HUES64 (cell line): Measurements from ENCODE around the gene SLC25A42.
"Not testable (repeated sequence)": the region's sequence is repeated elsewhere in the genome, so short reads cannot be mapped to it uniquely, and the experiment has no call there.

Source experiments
- H3K27ac ChIP-seq: 2 replicates; pipeline ENCODE4 v1.7.0; 2013; ENCODE audit warnings: low read depth, low read length, inconsistent platforms
- H3K27me3 ChIP-seq: 2 replicates; pipeline ENCODE4 v1.6.1; 2013; ENCODE audit warnings: mild to moderate bottlenecking, low read length; ENCODE audit not compliant: insufficient read depth
- H3K36me3 ChIP-seq: 2 replicates; pipeline ENCODE4 v1.6.1; 2013; ENCODE audit warnings: mild to moderate bottlenecking, low read length; ENCODE audit not compliant: insufficient read depth
- H3K4me1 ChIP-seq: 2 replicates; pipeline ENCODE4 v1.6.1; 2013; ENCODE audit warnings: mild to moderate bottlenecking, low read length, moderate library complexity; ENCODE audit not compliant: insufficient read depth
- H3K4me3 ChIP-seq: 2 replicates; pipeline ENCODE4 v1.5.1; 2013; ENCODE audit warnings: mild to moderate bottlenecking, low read length, moderate library complexity
- H3K9ac ChIP-seq: 2 replicates; pipeline ENCODE4 v1.6.1; 2013; ENCODE audit warnings: mild to moderate bottlenecking, low read depth, low read length
- H3K9me3 ChIP-seq: 2 replicates; pipeline ENCODE4 v1.6.1; 2013; ENCODE audit warnings: low read depth, low read length; ENCODE audit not compliant: insufficient read depth
- WGBS: fragments of 150-250, 120-280 bp; methylation state at CpG from one replicate; pipeline ENCODE4 v1.1.7; 2013; ENCODE audit warnings: missing lambda C conversion rate; 5-methylcytosine and 5-hydroxymethylcytosine counted together

Gene SLC25A42

GRCh38 chr19:19123386-19123785, 59.6 kb downstream of the SLC25A42 start:
- Histone ChIP-seq H3K9ac (no peak overlapping the region), H3K9me3 (0 out of 2 replicates have a peak, but pooled peaks cover 6% of the 10 kb centered on the region), H3K27ac (no peak overlapping the region), H3K36me3 (peaks cover 25% of the 10 kb centered on the region), H3K27me3 (no peaks in the 10 kb centered on the region), H3K4me3 (no peak overlapping the region), H3K4me1 (0 out of 2 replicates have a peak, but pooled peaks cover 2% of the 10 kb centered on the region)

- H3K4me1 ChIP-seq = no peaks in the 10 kb centered on the region
- no peak overlapping the region for H3K4me3 ChIP-seq
- H3K36me3 ChIP-seq = peaks cover 19% of the 10 kb centered on the region
- H3K27ac ChIP-seq = no peak overlapping the region
- H3K9ac ChIP-seq = no peak overlapping the region
- H3K9me3 ChIP-seq = 0 out of 2 replicates have a peak, but pooled peaks cover 6% of the 10 kb centered on the region
- no peaks in the 10 kb centered on the region for H3K27me3 ChIP-seq
- 96% methylated on average over 4 of the region's 6 CpGs for WGBS
Observed at GRCh38 chr19:19126102-19126501, 62.3 kb downstream of the SLC25A42 start.

- Histone ChIP-seq H3K4me1 (no peaks in the 10 kb centered on the region), H3K27me3 (no peaks in the 10 kb centered on the region), H3K36me3 (peaks cover 16% of the 10 kb centered on the region; the same call in 1 of the 2 replicates), H3K9me3 (peaks cover 9% of the 10 kb centered on the region), H3K27ac (no peak overlapping the region), H3K4me3 (no peak overlapping the region), H3K9ac (no peak overlapping the region)
- WGBS = 92% methylated on average over 3 of the region's 3 CpGs
Observed at GRCh38 chr19:19131989-19132388, 68.2 kb downstream of the SLC25A42 start.

- no peak overlapping the region for H3K9ac ChIP-seq
- no peak overlapping the region for H3K27ac ChIP-seq
- H3K36me3 ChIP-seq = peaks cover 15% of the 10 kb centered on the region; the same call in 1 of the 2 replicates
- peaks cover 7% of the 10 kb centered on the region for H3K27me3 ChIP-seq
- no peak overlapping the region for H3K4me3 ChIP-seq
- 0 out of 2 replicates have a peak, but pooled peaks cover 3% of the 10 kb centered on the region for H3K4me1 ChIP-seq
- whole genome bisulfite sequencing = 96% methylated on average over 12 of the region's 12 CpGs
- H3K9me3 ChIP-seq = peaks cover 9% of the 10 kb centered on the region
Observed at GRCh38 chr19:19132912-19133311, 69.1 kb downstream of the SLC25A42 start.

GRCh38 chr19:19133985-19134384, 70.2 kb downstream of the SLC25A42 start:
- Histone ChIP-seq H3K4me3 (no peak overlapping the region), H3K27me3 (peaks cover 7% of the 10 kb centered on the region), H3K36me3 (peaks cover 11% of the 10 kb centered on the region; the same call in 1 of the 2 replicates), H3K4me1 (0 out of 2 replicates have a peak, but pooled peaks cover 3% of the 10 kb centered on the region), H3K9me3 (peaks cover 9% of the 10 kb centered on the region), H3K27ac (no peak overlapping the region), H3K9ac (no peak overlapping the region)
- 92% methylated on average over 6 of the region's 6 CpGs for WGBS

- H3K27ac ChIP-seq = no peak overlapping the region
- H3K36me3 ChIP-seq = peaks cover 8% of the 10 kb centered on the region; the same call in 1 of the 2 replicates
- WGBS = 17% methylated on average over 19 of the region's 21 CpGs
- H3K27me3 ChIP-seq = peaks cover 7% of the 10 kb centered on the region
- H3K9ac ChIP-seq = no peak overlapping the region
- H3K9me3 ChIP-seq = peaks cover 9% of the 10 kb centered on the region
- H3K4me3 ChIP-seq = peak overlapping the region; percentile 34
- 0 out of 2 replicates have a peak, but pooled peaks cover 3% of the 10 kb centered on the region for H3K4me1 ChIP-seq
Observed at GRCh38 chr19:19134687-19135158, 70.9 kb downstream of the SLC25A42 start.

GRCh38 chr19:19135713-19136112, 71.9 kb downstream of the SLC25A42 start:
- not testable (repeated sequence) for H3K27me3 ChIP-seq, H3K4me3 ChIP-seq, H3K9me3 ChIP-seq, H3K9ac ChIP-seq, H3K27ac ChIP-seq, H3K36me3 ChIP-seq, H3K4me1 ChIP-seq
- WGBS = 91% methylated on average over 5 of the region's 6 CpGs

- 0 out of 2 replicates have a peak, but pooled peaks cover 3% of the 10 kb centered on the region for H3K4me1 ChIP-seq
- H3K9ac ChIP-seq = peak overlapping the region; percentile 82
- no peaks in the 10 kb centered on the region for H3K9me3 ChIP-seq
- 29% methylated on average over 25 of the region's 25 CpGs for WGBS
- H3K27me3 ChIP-seq = peaks cover 7% of the 10 kb centered on the region
- H3K36me3 ChIP-seq = no peaks in the 10 kb centered on the region
- peak overlapping the region; percentile 83 for H3K4me3 ChIP-seq
- H3K27ac ChIP-seq = no peak overlapping the region; the same call in 1 of the 2 replicates
Observed at GRCh38 chr19:19137556-19138108, 73.8 kb downstream of the SLC25A42 start.

GRCh38 chr19:19138109-19138981, 74.6 kb downstream of the SLC25A42 start, which contains the start of gene TMEM161A:
Gene TMEM161A, minus strand, starts transcription at chr19:19138478. Its CDS starts 50 bp downstream, at chr19:19138428.
- Histone ChIP-seq H3K27me3 (peaks cover 7% of the 10 kb centered on the region), H3K27ac (no peak within 1 kb of the TSS; the same call in 1 of the 2 replicates), H3K9ac (peak within 1 kb of the TSS; percentile 82), H3K9me3 (no peaks in the 10 kb centered on the region), H3K4me1 (0 out of 2 replicates have a peak, but pooled peaks cover 3% of the 10 kb centered on the region), H3K36me3 (no peaks in the 10 kb centered on the region), H3K4me3 (peak within 1 kb of the TSS; percentile 83)
- 3% methylated on average over 42 of the region's 42 CpGs for WGBS

GRCh38 chr19:19139876-19140229, 76.1 kb downstream of the SLC25A42 start:
- WGBS = 49% methylated on average over 5 of the region's 5 CpGs

GRCh38 chr19:19140476-19140875, 76.7 kb downstream of the SLC25A42 start:
- 66% methylated on average over 5 of the region's 5 CpGs for WGBS
- H3K9ac ChIP-seq = no peak overlapping the region
- H3K36me3 ChIP-seq = no peaks in the 10 kb centered on the region
- H3K9me3 ChIP-seq = no peaks in the 10 kb centered on the region
- no peak overlapping the region for H3K27ac ChIP-seq
- no peak overlapping the region for H3K4me3 ChIP-seq
- H3K4me1 ChIP-seq = 0 out of 2 replicates have a peak, but pooled peaks cover 3% of the 10 kb centered on the region
- peaks cover 7% of the 10 kb centered on the region for H3K27me3 ChIP-seq

More at GRCh38 chr19:19139876-19140229, 76.1 kb downstream of the SLC25A42 start:
- no peaks in the 10 kb centered on the region for H3K36me3 ChIP-seq
- H3K4me1 ChIP-seq = 0 out of 2 replicates have a peak, but pooled peaks cover 3% of the 10 kb centered on the region
- no peaks in the 10 kb centered on the region for H3K9me3 ChIP-seq
- no peak overlapping the region for H3K27ac ChIP-seq
- no peak overlapping the region for H3K4me3 ChIP-seq
- H3K27me3 ChIP-seq = peaks cover 7% of the 10 kb centered on the region
- H3K9ac ChIP-seq = no peak overlapping the region
